HCT116 (cell line): Measurements from ENCODE around the gene C15orf62. TPM values are rescaled to one million over a fixed set of nuclear protein-coding genes. Genes with fewer than 3 reads are reported as not detected.
A peak's percentile ranks its signal among the peaks of the same experiment; 100 is the strongest.

Experiments
- ATAC-seq: fragments of 200-7000 bp; cut with Tn5 transposase; 2 replicates; pipeline ENCODE4 v1.9.1; 2020; ENCODE audit warnings: mild to moderate bottlenecking, moderate library complexity
- BruUV-seq: library from RNA; stranded (reverse); fragments of 400-500 nt; replicated peaks from 2 replicates; lab custom pipeline; 2021; lab: Mats Ljungman, UMichigan
- CTCF ChIA-PET: fragments of 300-600 bp; sonication (Branson Sonifier 250); formaldehyde crosslinking; loops from one replicate; lab custom pipeline; 2021; ENCODE audit warnings: antibody characterized with exemption; lab: Charles Lee
- POLR2A ChIA-PET: fragments of 300-600, 350-600 bp; sonication (Branson Sonifier 250); formaldehyde crosslinking; loops from one replicate; lab custom pipeline; 2021; ENCODE audit warnings: antibody characterized with exemption; lab: Charles Lee
- RAD21 ChIA-PET, 2 experiments: fragments of 300-600 bp; sonication (Branson Sonifier 250); formaldehyde crosslinking; loops; one replicate each; lab custom pipeline; 2023; ENCODE audit warnings: low total read pairs in 2 of 2; ENCODE audit not compliant: uncharacterized antibody in 2 of 2, unreplicated experiment in 2 of 2, low non-redundant PET in 1 of 2; lab: Charles Lee
- DNase-seq: peaks from one replicate; pipeline ENCODE4 v3.0.0-alpha.2; 2010; ENCODE audit warnings: low read depth, low spot score
- H2AFZ ChIP-seq: fragments of 200-600 bp; shearing (Covaris generic), sonication (generic); 2 replicates; pipeline ENCODE4 v1.6.1; 2017; ENCODE audit warnings: low read depth, mixed run types, mixed read lengths, antibody characterized with exemption, low read length; ENCODE audit not compliant: poor library complexity, severe bottlenecking
- H3K27ac ChIP-seq: 2 replicates; pipeline ENCODE4 v1.5.1; 2012; ENCODE audit warnings: low read depth, low read length
- H3K27me3 ChIP-seq: fragments of 200-600 bp; sonication (generic); 2 replicates; pipeline ENCODE4 v1.6.1; 2016; ENCODE audit warnings: mixed run types, low read length, mixed read lengths; ENCODE audit not compliant: insufficient read depth
- H3K36me3 ChIP-seq, 2 experiments: fragments of 200-500 bp in 1 of 2; fragments of 200-600 bp in 1 of 2; sonication (Bioruptor generic) in 1 of 2; sonication (generic) in 1 of 2; 2 replicates each; pipeline versions ENCODE4 v1.5.1 to v1.6.1; 2014 to 2016; ENCODE audit warnings: low read length in 2 of 2, inconsistent platforms in 1 of 2, mixed read lengths in 1 of 2, mixed run types in 1 of 2; ENCODE audit not compliant: insufficient read depth in 2 of 2, control insufficient read depth in 1 of 2
- H3K4me1 ChIP-seq, 2 experiments: fragments of 200-600 bp in 1 of 2; sonication (generic) in 1 of 2; 2 replicates each; pipeline versions ENCODE4 v1.5.1 to v1.6.1; 2012 to 2017; ENCODE audit warnings: low read length in 2 of 2, inconsistent platforms in 1 of 2, mild to moderate bottlenecking in 1 of 2, mixed read lengths in 1 of 2, mixed run types in 1 of 2, moderate library complexity in 1 of 2; ENCODE audit not compliant: insufficient read depth in 2 of 2, control insufficient read depth in 1 of 2
- H3K4me2 ChIP-seq: fragments of 200-600 bp; sonication (generic); 2 replicates; pipeline ENCODE4 v1.6.1; 2017; ENCODE audit warnings: mixed run types, low read length, mixed read lengths
- H3K4me3 ChIP-seq, 2 experiments: fragments of 200-600 bp in 1 of 2; sonication (generic) in 1 of 2; replicated peaks in 1 of 2; 2 replicates each; pipeline ENCODE4 v1.5.1; 2011 to 2016; ENCODE audit warnings: low read length in 2 of 2, control low read depth in 1 of 2, low read depth in 1 of 2, mild to moderate bottlenecking in 1 of 2, mixed read lengths in 1 of 2, mixed run types in 1 of 2
- H3K79me2 ChIP-seq: fragments of 200-600 bp; sonication (generic); 2 replicates; pipeline ENCODE4 v1.6.1; 2017; ENCODE audit warnings: mild to moderate bottlenecking, mixed run types, low read length, moderate library complexity, mixed read lengths; ENCODE audit not compliant: insufficient read depth
- H3K9ac ChIP-seq: fragments of 200-600 bp; sonication (generic); 2 replicates; pipeline ENCODE4 v1.6.1; 2016; ENCODE audit warnings: low read length, mixed read lengths
- H3K9me2 ChIP-seq: fragments of 200-600 bp; sonication (generic), shearing (Covaris generic); 2 replicates; pipeline ENCODE4 v1.6.1; 2017; ENCODE audit warnings: mixed run types, mild to moderate bottlenecking, moderate library complexity; ENCODE audit not compliant: insufficient read depth
- H3K9me3 ChIP-seq, 2 experiments: fragments of 200-500 bp in 1 of 2; fragments of 200-600 bp in 1 of 2; sonication (Bioruptor generic) in 1 of 2; sonication (generic) in 1 of 2; 2 replicates each; pipeline ENCODE4 v1.6.1; 2014 to 2017; ENCODE audit warnings: low read length in 2 of 2, mixed read lengths in 2 of 2, inconsistent platforms in 1 of 2, low read depth in 1 of 2, mild to moderate bottlenecking in 1 of 2, mixed run types in 1 of 2, moderate library complexity in 1 of 2; ENCODE audit not compliant: control insufficient read depth in 1 of 2, insufficient read depth in 1 of 2
- H4K20me1 ChIP-seq: fragments of 200-600 bp; sonication (generic), shearing (Covaris generic); 2 replicates; pipeline ENCODE4 v1.6.1; 2017; ENCODE audit warnings: mixed run types, mild to moderate bottlenecking, moderate library complexity; ENCODE audit not compliant: insufficient read depth
- CEBPB ChIP-seq: IDR thresholded peaks from 2 replicates; pipeline ENCODE4 v1.6.1; 2012; ENCODE audit warnings: low read depth
- FOSL1 ChIP-seq: IDR thresholded peaks from 2 replicates; pipeline ENCODE4 v1.6.1; 2012; ENCODE audit warnings: low read depth
- POLR2A ChIP-seq: IDR thresholded peaks from 2 replicates; pipeline ENCODE4 v1.7.0; 2011; ENCODE audit warnings: borderline replicate concordance; ENCODE audit not compliant: insufficient read depth, insufficient read length; ENCODE audit errors: extremely low read depth
- RAD21 ChIP-seq: IDR thresholded peaks from 2 replicates; pipeline ENCODE4 v1.6.1; 2012; ENCODE audit warnings: low read depth, mild to moderate bottlenecking
- SIN3A ChIP-seq: IDR thresholded peaks from 2 replicates; pipeline ENCODE4 v1.6.1; 2012; ENCODE audit warnings: low read depth
- SRF ChIP-seq: IDR thresholded peaks from 2 replicates; pipeline ENCODE4 v1.6.1; 2012; ENCODE audit warnings: low read depth
- YY1 ChIP-seq: IDR thresholded peaks from 2 replicates; pipeline ENCODE4 v1.6.1; 2011; ENCODE audit warnings: low read length, low read depth, moderate library complexity, mild to moderate bottlenecking; ENCODE audit not compliant: insufficient replicate concordance; ENCODE audit errors: extremely low read depth
- ZNF274 ChIP-seq: fragments of 200-500 bp; sonication (Bioruptor generic); IDR thresholded peaks from 2 replicates; pipeline ENCODE4 v1.6.1; 2014; ENCODE audit warnings: mild to moderate bottlenecking, low read depth, low read length, inconsistent platforms
- intact Hi-C: fragments of 100-400 bp; cut with micrococcal nuclease; formaldehyde crosslinking; loops from 2 replicates; pipeline ENCODE4 v1.10.0; 2022
- total RNA-seq: library from RNA; stranded (reverse); gene quantifications from one replicate; pipeline ENCODE4 v1.2.1, GENCODE V29; 2021; ENCODE audit not compliant: unreplicated experiment
- TF ChIP-seq, protein P1 (sequence below): IDR thresholded peaks from 2 replicates; pipeline ENCODE4 v1.6.1; 2012; ENCODE audit warnings: low read depth
- TF ChIP-seq, protein P2 (sequence below), 3 experiments: fragments of 200-600 bp in 1 of 3; sonication (generic) in 1 of 3; IDR thresholded peaks in 2 of 3; conservative IDR thresholded peaks in 1 of 3; 2 replicates each; pipeline ENCODE4 v1.5.1; 2012 to 2017; ENCODE audit warnings: low read depth in 2 of 3, low read length in 2 of 3, antibody characterized with exemption in 1 of 3, borderline replicate concordance in 1 of 3, control low read depth in 1 of 3, mild to moderate bottlenecking in 1 of 3, mixed read lengths in 1 of 3, mixed run types in 1 of 3, moderate library complexity in 1 of 3; ENCODE audit not compliant: insufficient read depth in 1 of 3

The C15orf62 gene
- total RNA-seq, 1 experiment from 2014 or later, result 0.10 TPM

DNA sequence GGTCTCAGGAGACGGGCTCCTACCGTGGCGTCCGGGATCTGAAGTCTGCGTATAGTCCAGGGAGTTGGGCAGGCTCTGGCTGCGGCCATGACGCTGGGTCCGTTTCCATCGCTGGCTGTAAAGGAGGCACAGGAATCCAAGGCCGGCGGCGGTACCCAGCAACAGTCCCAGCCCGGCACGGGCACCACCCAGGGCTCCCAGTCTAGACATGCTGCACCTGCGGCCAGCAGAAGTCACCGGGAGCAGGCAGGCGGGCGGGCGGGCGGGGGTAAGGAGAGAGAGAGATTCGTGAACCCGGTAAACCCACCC is 15.3 kb upstream of the C15orf62 start:
- H3K27ac ChIP-seq, result peak overlapping the region; percentile 63; the same call in 1 of the 2 replicates
- peaks cover 7 to 17% of the 10 kb centered on the region in 2 experiments for H3K4me1 ChIP-seq
- H3K36me3 ChIP-seq, result peaks cover 12% of the 10 kb centered on the region in 2 experiments; a peak in 3 of 4 replicates
- peak overlapping the region; percentile 79 for H3K9ac ChIP-seq
- no peaks in the 10 kb centered on the region for H4K20me1 ChIP-seq
- intact Hi-C loops, result no loop called here
- peak overlapping the region; percentile 99 for H3K4me3 ChIP-seq
- CTCF ChIA-PET, result no interaction called here
- DNase-seq (no peak), ATAC-seq (peak; percentile 26)
- no peak overlapping the region for H2AFZ ChIP-seq
- no TSS peak for BruUV-seq
- no peaks in the 10 kb centered on the region for H3K27me3 ChIP-seq
- no peaks in the 10 kb centered on the region for H3K9me2 ChIP-seq
- TF ChIP-seq ZNF274 (no peak), FOSL1 (no peak), RAD21 (no peak), SIN3A (no peak), YY1 (no peak), SRF (no peak), POLR2A (no peak), CEBPB (no peak)
- TF ChIP-seq, protein P1, sequence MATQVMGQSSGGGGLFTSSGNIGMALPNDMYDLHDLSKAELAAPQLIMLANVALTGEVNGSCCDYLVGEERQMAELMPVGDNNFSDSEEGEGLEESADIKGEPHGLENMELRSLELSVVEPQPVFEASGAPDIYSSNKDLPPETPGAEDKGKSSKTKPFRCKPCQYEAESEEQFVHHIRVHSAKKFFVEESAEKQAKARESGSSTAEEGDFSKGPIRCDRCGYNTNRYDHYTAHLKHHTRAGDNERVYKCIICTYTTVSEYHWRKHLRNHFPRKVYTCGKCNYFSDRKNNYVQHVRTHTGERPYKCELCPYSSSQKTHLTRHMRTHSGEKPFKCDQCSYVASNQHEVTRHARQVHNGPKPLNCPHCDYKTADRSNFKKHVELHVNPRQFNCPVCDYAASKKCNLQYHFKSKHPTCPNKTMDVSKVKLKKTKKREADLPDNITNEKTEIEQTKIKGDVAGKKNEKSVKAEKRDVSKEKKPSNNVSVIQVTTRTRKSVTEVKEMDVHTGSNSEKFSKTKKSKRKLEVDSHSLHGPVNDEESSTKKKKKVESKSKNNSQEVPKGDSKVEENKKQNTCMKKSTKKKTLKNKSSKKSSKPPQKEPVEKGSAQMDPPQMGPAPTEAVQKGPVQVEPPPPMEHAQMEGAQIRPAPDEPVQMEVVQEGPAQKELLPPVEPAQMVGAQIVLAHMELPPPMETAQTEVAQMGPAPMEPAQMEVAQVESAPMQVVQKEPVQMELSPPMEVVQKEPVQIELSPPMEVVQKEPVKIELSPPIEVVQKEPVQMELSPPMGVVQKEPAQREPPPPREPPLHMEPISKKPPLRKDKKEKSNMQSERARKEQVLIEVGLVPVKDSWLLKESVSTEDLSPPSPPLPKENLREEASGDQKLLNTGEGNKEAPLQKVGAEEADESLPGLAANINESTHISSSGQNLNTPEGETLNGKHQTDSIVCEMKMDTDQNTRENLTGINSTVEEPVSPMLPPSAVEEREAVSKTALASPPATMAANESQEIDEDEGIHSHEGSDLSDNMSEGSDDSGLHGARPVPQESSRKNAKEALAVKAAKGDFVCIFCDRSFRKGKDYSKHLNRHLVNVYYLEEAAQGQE, result no peak
- TF ChIP-seq, protein P2, sequence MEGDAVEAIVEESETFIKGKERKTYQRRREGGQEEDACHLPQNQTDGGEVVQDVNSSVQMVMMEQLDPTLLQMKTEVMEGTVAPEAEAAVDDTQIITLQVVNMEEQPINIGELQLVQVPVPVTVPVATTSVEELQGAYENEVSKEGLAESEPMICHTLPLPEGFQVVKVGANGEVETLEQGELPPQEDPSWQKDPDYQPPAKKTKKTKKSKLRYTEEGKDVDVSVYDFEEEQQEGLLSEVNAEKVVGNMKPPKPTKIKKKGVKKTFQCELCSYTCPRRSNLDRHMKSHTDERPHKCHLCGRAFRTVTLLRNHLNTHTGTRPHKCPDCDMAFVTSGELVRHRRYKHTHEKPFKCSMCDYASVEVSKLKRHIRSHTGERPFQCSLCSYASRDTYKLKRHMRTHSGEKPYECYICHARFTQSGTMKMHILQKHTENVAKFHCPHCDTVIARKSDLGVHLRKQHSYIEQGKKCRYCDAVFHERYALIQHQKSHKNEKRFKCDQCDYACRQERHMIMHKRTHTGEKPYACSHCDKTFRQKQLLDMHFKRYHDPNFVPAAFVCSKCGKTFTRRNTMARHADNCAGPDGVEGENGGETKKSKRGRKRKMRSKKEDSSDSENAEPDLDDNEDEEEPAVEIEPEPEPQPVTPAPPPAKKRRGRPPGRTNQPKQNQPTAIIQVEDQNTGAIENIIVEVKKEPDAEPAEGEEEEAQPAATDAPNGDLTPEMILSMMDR (IDR thresholded peaks at IDR 0.05 in 2 of 3, conservative IDR thresholded peaks at IDR 0.05 in 1 of 3; ENCODE audit: borderline replicate concordance in 1 of 3, insufficient read depth in 1 of 3, low read depth in 2 of 3, low read length in 2 of 3), result no peak
- POLR2A ChIA-PET, result no interaction called here
- RAD21 ChIA-PET, result no interaction called here
- peaks cover 35% of the 10 kb centered on the region for H3K79me2 ChIP-seq
- peak overlapping the region; percentile 97 for H3K4me2 ChIP-seq
- no peaks in the 10 kb centered on the region for H3K9me3 ChIP-seq
